ENCODE measurements around the gene GPALPP1. TPM values are rescaled to one million over a fixed set of nuclear protein-coding genes. Genes with fewer than 3 reads are reported as not detected.

Gene GPALPP1
- total and polyA plus RNA-seq, 4 donors, result 7.9 to 45.0 (median 13.0) TPM

GRCh38 chr13:44967704-44968433 is 21.5 kb upstream of the GPALPP1 start:
- peak in 1 of 3 donors; percentile 23 for DNase-seq
- H3K4me3 ChIP-seq, result no peak overlapping the region
- H3K36me3 ChIP-seq (ENCODE audit: control insufficient read depth in 4 of 4, insufficient read depth in 4 of 4, low read length in 4 of 4), result peaks cover 9 to 23% (median 13%) of the 10 kb centered on the region in 4 donors
- no peak overlapping the region for H3K9ac ChIP-seq (ENCODE audit: insufficient read depth in 1 of 2, low read length in 2 of 2)
- 46 to 67% methylated on average over 3 of the region's 3 CpGs for WGBS, 2 donors
- H3K27ac ChIP-seq (ENCODE audit: low read depth in 1 of 2, low read length in 1 of 2), result no peak overlapping the region
- H3K27me3 ChIP-seq (ENCODE audit: control insufficient read depth in 3 of 3, insufficient read depth in 3 of 3, low read length in 2 of 3), result no peaks in the 10 kb centered on the region
- H3K9me3 ChIP-seq (ENCODE audit: control insufficient read depth in 4 of 4, insufficient read depth in 3 of 4, low read length in 3 of 4), result no peaks in the 10 kb centered on the region
- TF ChIP-seq, protein P1, sequence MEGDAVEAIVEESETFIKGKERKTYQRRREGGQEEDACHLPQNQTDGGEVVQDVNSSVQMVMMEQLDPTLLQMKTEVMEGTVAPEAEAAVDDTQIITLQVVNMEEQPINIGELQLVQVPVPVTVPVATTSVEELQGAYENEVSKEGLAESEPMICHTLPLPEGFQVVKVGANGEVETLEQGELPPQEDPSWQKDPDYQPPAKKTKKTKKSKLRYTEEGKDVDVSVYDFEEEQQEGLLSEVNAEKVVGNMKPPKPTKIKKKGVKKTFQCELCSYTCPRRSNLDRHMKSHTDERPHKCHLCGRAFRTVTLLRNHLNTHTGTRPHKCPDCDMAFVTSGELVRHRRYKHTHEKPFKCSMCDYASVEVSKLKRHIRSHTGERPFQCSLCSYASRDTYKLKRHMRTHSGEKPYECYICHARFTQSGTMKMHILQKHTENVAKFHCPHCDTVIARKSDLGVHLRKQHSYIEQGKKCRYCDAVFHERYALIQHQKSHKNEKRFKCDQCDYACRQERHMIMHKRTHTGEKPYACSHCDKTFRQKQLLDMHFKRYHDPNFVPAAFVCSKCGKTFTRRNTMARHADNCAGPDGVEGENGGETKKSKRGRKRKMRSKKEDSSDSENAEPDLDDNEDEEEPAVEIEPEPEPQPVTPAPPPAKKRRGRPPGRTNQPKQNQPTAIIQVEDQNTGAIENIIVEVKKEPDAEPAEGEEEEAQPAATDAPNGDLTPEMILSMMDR (IDR thresholded peaks at IDR 0.05; ENCODE audit: control extremely low read depth, extremely low read depth), result no peak
- no peak for ATAC-seq (ENCODE audit: insufficient read depth, low FRiP score)
- peaks cover 0 to 9% (median 0%) of the 10 kb centered on the region in 5 donors for H3K4me1 ChIP-seq (ENCODE audit: control insufficient read depth in 5 of 5, insufficient read depth in 5 of 5, low read length in 5 of 5)

- 86 to 88% methylated on average over 3 of the region's 3 CpGs for WGBS, 2 donors
- no peaks in the 10 kb centered on the region for H3K9me3 ChIP-seq (ENCODE audit: control insufficient read depth in 4 of 4, insufficient read depth in 3 of 4, low read length in 3 of 4)
- no peak overlapping the region for H3K27ac ChIP-seq (ENCODE audit: low read depth in 1 of 2, low read length in 1 of 2)
- no peak overlapping the region for H3K4me3 ChIP-seq
- peaks cover 9 to 18% (median 13%) of the 10 kb centered on the region in 4 donors for H3K36me3 ChIP-seq (ENCODE audit: control insufficient read depth in 4 of 4, insufficient read depth in 4 of 4, low read length in 4 of 4)
- TF ChIP-seq, protein P1 (IDR thresholded peaks at IDR 0.05; ENCODE audit: control extremely low read depth, extremely low read depth), result no peak
- H3K4me1 ChIP-seq (ENCODE audit: control insufficient read depth in 5 of 5, insufficient read depth in 5 of 5, low read length in 5 of 5), result peaks cover 0 to 9% (median 0%) of the 10 kb centered on the region in 5 donors
- no peak overlapping the region for H3K9ac ChIP-seq (ENCODE audit: insufficient read depth in 1 of 2, low read length in 2 of 2)
- ATAC-seq (ENCODE audit: insufficient read depth, low FRiP score), result no peak
- DNase-seq, result no peak
- no peaks in the 10 kb centered on the region for H3K27me3 ChIP-seq (ENCODE audit: control insufficient read depth in 3 of 3, insufficient read depth in 3 of 3, low read length in 2 of 3)
Observed at GRCh38 chr13:44968434-44968815, 20.9 kb upstream of the GPALPP1 start.

DNA sequence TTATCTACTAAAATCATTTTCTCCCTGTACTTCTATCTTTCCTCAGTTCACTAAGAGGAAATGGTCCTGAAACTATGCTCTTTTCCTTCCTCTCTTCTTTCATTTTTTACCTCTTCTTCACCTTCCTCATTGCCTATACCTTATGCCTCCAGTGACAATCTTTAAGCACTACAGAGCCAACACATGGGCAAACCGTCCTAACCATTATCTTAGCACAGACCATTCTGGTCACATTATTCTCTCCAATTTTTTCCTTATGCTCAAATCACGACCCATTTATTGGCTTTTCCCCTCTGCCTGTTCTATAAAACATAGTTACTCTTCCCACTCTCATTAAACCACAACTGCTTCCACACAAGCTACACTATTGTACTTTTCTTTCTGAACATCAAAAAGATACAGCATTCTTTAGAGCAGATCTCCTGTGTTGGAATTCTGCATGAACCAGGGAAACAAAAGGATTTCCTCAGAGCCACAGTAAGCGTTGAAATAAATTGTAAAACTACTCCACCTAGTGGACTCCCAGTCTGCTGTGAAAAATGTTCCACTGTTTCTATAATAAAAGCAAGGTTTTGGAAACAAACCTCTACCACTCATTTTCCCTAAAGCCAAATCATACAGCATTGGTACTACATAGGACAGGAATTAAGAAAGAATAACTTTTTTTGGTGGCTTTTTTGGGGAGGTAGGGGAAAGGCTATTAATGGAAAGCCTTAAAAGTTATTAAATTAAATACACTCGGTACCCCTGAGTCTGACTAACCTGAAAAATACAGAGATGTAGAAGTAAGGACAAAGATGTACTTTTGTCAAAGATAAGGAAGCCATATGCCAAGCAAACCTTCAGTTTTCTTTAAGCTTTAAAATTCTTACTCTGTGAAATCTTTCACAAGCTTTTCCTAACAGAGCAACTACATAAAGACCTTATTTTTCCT is 19.5 kb upstream of the GPALPP1 start:
- 55 to 60% methylated on average over 4 of the region's 4 CpGs for WGBS, 2 donors
- Histone ChIP-seq H3K36me3 (ENCODE audit: control insufficient read depth in 4 of 4, insufficient read depth in 4 of 4, low read length in 4 of 4) (peaks cover 3 to 7% (median 6%) of the 10 kb centered on the region in 4 donors), H3K9ac (ENCODE audit: insufficient read depth in 1 of 2, low read length in 2 of 2) (no peak overlapping the region), H3K27ac (ENCODE audit: low read depth in 1 of 2, low read length in 1 of 2) (no peak overlapping the region), H3K27me3 (ENCODE audit: control insufficient read depth in 3 of 3, insufficient read depth in 3 of 3, low read length in 2 of 3) (no peaks in the 10 kb centered on the region), H3K4me1 (ENCODE audit: control insufficient read depth in 5 of 5, insufficient read depth in 5 of 5, low read length in 5 of 5) (peaks cover 0 to 9% (median under 1%) of the 10 kb centered on the region in 5 donors), H3K4me3 (no peak overlapping the region), H3K9me3 (ENCODE audit: control insufficient read depth in 4 of 4, insufficient read depth in 3 of 4, low read length in 3 of 4) (no peaks in the 10 kb centered on the region)
- TF ChIP-seq, protein P1 (IDR thresholded peaks at IDR 0.05; ENCODE audit: control extremely low read depth, extremely low read depth), result peak; percentile 53
- ATAC-seq (ENCODE audit: insufficient read depth, low FRiP score) (no peak), DNase-seq (peak in 2 of 3 donors; percentile 77 to 83)
